GM19438 (cell line): ENCODE results near the gene CD300A.

Source experiments
- ATAC-seq: cut with Tn5 transposase; IDR thresholded peaks from one replicate; pipeline ENCODE4 v1.9.1; 2021; ENCODE audit warnings: low read depth; ENCODE audit not compliant: unreplicated experiment

Gene CD300A

GRCh38 chr17:74466111-74466827, at the start of gene CD300A:
Gene CD300A, plus strand, starts transcription at chr17:74466634. Its CDS starts 70 bp downstream, at chr17:74466704.
- ATAC-seq = no peak

GRCh38 chr17:74417178-74418045, 49.0 kb upstream of the CD300A start:
- ATAC-seq = no peak

DNA sequence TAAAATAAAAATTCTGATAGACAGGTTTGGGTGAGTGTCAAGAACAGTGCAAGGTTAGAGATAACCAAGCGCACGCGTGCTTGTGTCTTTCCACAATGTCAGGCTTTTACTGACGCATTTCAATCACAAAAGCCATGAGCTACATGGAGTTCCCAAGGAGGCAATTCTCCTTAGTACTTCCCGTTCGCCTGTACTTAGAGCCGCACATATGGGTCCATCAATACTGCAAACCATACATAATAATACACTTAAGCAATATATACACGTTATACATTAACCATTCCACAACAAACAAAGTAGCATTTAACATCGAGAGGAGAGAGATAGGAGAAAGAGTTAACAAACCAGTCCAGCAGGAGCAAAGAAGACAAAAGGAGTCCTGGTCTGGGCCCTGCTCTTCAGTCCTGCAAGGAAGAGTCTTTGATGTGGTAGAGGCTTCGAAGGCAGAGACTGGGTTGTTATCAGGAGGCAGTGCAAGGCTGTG, 46.5 kb upstream of the CD300A start:
- ATAC-seq = no peak

- no peak for ATAC-seq
Measured at GRCh38 chr17:74424117-74424516, 42.3 kb upstream of the CD300A start.

- ATAC-seq = no peak
Measured at GRCh38 chr17:74424657-74425056, 41.8 kb upstream of the CD300A start.

- ATAC-seq = no peak
Measured at GRCh38 chr17:74426551-74427047, 39.8 kb upstream of the CD300A start.

GRCh38 chr17:74427048-74427762, 39.2 kb upstream of the CD300A start:
- no peak for ATAC-seq

DNA sequence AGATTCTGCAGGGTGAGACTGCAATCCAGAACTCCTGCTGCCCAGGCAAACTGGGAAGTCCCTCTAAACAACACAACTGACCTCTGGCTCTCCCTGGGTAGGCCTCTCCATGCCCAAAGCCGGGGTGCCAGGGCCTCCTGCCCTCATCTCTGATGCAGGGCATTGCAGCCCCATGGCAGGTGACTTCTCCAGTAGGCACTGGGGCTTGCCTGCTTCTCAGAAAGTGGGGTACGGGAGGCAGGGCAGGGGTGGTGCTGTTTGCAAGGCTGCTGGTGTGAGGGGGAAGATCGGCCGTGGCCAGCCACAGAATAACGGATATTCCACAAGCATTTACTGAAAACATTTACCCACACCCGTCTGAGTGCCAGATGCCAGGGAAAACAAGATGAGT, 38.7 kb upstream of the CD300A start:
- no peak for ATAC-seq

- ATAC-seq = peak; percentile 7
Measured at GRCh38 chr17:74429604-74430384, 36.6 kb upstream of the CD300A start.

DNA sequence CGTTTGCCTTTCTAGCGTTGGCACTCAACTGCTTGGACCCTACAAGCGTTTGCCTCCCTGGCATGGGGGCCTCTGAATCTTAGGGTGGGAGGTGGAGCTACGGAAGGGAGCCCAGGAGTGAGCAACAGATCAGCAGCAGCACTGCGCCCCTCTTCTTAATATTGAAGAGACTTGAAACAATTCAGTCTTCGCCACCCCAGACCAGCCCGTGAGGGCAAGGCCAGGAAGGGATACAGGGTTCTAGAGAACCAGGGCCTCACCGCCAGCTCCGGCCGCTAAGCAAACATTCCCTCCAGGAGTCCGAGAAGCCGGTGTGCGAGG, 36.1 kb upstream of the CD300A start:
- ATAC-seq = peak; percentile 25

- ATAC-seq = peak; percentile 50
Measured at GRCh38 chr17:74430706-74431567, 35.5 kb upstream of the CD300A start.

DNA sequence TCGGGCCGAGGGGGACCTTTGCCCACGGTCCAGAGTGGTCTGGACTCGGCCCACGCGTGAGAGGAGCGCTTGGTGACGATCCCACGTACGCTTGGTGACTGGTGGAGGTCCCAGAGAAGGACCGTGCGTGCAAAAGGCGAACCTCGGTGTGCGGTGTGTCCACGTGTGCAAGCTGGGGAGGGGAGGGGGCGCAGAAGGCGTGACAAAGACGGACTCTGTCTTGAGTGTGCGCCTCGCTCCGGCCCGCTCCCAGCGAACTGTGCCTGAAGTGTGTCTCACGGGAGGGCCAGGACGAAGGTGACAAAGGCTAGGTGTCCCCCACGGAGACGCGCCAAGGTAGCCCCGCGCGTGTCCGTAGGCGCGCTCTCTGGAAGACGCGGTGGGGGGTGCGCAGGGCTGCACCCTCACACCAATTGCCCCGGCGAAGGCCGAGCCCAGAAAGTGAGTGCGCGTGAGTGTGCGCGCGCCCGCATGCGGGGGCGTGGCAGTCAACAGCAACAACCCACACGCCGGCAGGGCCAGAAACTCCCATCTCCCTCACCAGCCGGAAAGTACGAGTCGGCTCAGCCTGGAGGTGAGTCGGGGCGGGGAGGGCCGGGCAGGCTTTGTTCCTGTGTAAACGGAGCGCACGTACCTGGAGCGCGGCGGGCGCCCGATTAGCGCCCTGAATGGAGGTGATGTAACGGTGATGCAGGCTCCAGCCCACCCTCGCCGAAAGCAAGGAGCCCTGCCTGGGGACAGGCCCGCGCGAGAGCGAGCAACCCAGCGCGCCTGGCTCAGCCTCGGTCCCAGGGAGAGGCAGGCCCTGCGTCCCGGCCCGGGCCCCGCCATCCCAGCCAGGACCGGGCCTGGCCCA, 34.6 kb upstream of the CD300A start, which contains the start of gene GPRC5C:
Gene GPRC5C (plus strand): TSS at position 521 of the 856 bp plus-strand sequence. CDS start 7,689 bp downstream, outside the sequence.
- no peak for ATAC-seq

- no peak for ATAC-seq
Measured at GRCh38 chr17:74432424-74432690, 34.1 kb upstream of the CD300A start.

DNA sequence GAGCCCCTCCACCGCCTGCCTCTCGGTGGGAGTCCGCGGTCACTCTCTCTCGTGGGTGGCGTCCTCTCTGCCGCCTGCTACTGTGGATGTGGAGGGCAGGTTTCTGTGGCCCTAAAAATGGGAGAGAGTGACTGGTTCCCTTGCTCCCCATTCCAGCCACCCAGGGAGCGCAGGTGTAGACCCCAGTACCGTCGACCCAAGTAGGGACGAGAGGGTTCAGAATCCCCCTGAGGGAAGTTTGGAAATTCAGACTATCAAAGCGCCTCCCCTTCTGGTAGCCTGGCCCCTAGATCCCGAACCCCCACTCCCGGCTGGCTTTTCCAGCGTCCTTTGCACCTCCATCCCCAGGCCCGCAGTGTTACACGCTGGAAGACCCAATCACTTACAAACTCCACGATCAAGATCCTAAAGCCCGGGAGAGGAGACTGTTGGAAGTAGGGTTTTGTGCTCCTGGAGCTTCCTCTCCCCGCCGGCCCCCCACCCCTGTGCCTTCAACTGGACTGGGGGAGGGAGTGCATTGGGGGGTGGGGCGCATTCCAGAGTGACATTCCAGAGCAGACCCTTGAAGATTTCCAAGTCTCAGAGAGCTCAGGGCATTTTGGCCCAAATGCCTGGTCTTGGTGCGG, 33.6 kb upstream of the CD300A start:
- ATAC-seq = no peak

DNA sequence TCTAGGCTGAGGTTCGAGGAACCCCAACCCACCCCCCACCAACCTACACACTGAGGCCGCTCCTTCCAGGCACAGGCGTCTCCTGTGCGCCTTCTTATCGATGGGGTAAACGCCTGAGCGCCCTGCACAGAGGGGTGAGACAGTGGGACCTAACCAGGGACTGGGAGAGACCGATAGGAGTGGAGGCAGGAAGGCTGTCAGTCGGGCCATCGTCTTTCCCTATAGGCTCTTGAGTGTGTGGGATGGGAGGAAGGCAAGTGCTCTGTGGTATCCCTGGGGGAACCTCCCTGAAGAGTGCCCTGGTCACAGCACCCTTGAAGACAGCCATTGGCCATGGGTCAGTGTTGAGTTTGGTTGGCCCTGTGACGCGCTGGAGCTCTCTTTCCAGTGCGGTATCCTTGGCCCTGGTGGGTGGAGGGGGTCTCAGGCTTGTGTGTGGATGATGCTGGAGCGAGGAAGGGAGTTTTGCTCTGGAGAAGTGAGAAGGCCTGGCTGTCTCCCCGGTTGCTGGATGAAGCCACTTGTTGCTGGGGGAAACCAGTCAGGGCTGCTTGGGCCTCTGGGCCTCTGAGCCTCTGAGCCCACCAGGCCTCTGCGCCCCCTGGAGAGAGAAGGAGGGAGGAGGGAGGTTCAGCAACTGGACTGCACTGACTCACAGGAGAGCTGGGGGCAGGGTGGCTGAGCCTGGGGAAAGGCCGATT, 32.9 kb upstream of the CD300A start:
- ATAC-seq = no peak

GRCh38 chr17:74435775-74436359, 30.6 kb upstream of the CD300A start:
- ATAC-seq = no peak

DNA sequence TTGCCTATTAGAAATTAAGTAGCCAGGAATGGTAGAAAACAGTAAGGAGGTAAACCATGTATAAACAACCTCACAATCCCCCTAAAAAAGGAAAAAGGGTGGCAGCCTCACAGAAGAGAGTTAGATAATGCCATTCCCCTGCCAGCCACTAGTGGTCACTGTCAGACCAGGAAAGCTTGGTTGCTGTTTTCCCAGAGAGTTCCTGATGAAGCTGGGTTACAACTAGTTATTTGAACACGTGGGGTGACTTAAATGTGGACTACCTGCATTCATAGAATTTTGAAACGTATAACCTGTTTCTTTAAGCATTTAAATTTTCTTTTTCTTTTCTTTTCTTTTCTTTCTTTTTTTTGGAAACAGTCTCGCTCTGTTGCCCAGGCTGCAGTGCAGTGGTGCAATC, 28.7 kb upstream of the CD300A start:
- no peak for ATAC-seq
